Mucosa of descending colon (tissue), 3 donors: ENCODE measurements around the gene PXN. TPM values are rescaled to one million over a fixed set of nuclear protein-coding genes. Genes with fewer than 3 reads are reported as not detected.

ENCODE experiments used
- ATAC-seq: fragments of 200-7000 bp; cut with Tn5 transposase; one replicate; pipeline ENCODE4 v1.9.1; 2020; ENCODE audit warnings: mild to moderate bottlenecking, moderate library complexity
- DNase-seq, 3 donors: peaks; one replicate each; pipeline ENCODE4 v3.0.0-alpha.2; 2020
- H3K36me3 ChIP-seq: fragments of 200-600 bp; one replicate; pipeline ENCODE4 v1.8.0; 2021; ENCODE audit warnings: low read depth, mild to moderate bottlenecking
- H3K4me1 ChIP-seq: fragments of 200-600 bp; one replicate; pipeline ENCODE4 v1.8.0; 2021; ENCODE audit warnings: low read depth, mild to moderate bottlenecking
- H3K4me3 ChIP-seq: fragments of 200-600 bp; one replicate; pipeline ENCODE4 v1.8.0; 2021; ENCODE audit warnings: mild to moderate bottlenecking
- H3K9me3 ChIP-seq: fragments of 200-600 bp; one replicate; pipeline ENCODE4 v1.8.0; 2021; ENCODE audit warnings: mild to moderate bottlenecking
- intact Hi-C, 2 donors: fragments of 100-400 bp; cut with DNase I in 1 of 2; cut with micrococcal nuclease in 1 of 2; formaldehyde crosslinking; loops; one replicate each; pipeline versions ENCODE4 v1.11.0 to v1.11.1; 2022; cut with DNase I, micrococcal nuclease
- total RNA-seq, 3 donors: library from RNA; stranded (reverse); fragmentation: NEBNext Ultra II Directional in 2 of 3; extraction: Animal tissue kit (Norgen Biotek cat#: 25700) in 2 of 3; gene quantifications; one replicate each; pipeline versions ENCODE4 v1.2.1 to v1.2.4, GENCODE V29; 2021 to 2023
- TF ChIP-seq, protein P1 (sequence below): fragments of 200-600 bp; IDR thresholded peaks from one replicate; pipeline ENCODE4 v1.8.0; 2022; ENCODE audit warnings: antibody characterized with exemption, mild to moderate bottlenecking
- donor health status: DM: no; HTN: no; CAD: no; lungs with moderate emphysema.
- donor health status: DM: no; HTN: no; CAD: no.
- donor health status: DM: no; HTN: yes; CAD: no.

PXN gene
- total RNA-seq, 3 donors from 2014 or later, result 117 to 167 (median 146) TPM

DNA sequence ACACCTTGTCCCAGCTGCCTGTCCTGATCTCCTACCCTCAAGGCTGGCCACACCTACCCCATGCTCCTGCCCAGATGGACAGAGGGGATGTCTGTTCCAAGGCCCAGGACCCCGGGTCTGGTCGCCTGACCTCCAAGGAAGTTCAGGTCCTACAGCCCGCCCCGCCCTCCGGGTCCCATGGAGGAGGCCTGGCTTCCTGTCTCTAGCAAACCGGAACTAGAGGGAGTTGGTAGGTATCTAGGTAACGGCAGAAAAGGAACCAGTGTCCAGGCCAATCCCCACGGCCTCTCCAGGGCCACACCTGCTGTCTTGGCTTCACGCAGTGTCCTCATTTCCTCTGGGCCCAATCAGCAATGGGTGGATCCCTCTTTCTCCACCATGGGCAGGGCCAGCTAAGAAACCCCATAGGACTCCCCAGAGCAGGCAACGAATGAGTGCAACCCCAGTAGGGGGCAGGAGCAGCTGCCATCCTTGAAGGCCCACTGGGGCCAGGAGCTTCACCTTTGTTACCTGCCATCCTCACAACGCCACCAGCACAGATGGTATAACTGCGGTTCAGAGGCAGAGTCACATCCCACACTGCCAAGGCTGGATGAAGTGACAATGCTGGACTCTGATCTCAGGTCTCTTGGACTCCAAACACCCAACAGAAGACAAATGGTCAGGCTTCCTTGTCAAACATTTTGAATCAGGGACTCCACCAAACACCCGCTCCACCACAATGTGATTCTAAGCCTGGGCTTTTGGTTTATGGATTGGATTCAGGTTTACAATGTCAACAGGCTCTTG lies 39.5 kb downstream of the PXN start:
- ATAC-seq, result peak; percentile 70
- peak overlapping the region; percentile 13 for H3K4me3 ChIP-seq
- TF ChIP-seq, protein P1, sequence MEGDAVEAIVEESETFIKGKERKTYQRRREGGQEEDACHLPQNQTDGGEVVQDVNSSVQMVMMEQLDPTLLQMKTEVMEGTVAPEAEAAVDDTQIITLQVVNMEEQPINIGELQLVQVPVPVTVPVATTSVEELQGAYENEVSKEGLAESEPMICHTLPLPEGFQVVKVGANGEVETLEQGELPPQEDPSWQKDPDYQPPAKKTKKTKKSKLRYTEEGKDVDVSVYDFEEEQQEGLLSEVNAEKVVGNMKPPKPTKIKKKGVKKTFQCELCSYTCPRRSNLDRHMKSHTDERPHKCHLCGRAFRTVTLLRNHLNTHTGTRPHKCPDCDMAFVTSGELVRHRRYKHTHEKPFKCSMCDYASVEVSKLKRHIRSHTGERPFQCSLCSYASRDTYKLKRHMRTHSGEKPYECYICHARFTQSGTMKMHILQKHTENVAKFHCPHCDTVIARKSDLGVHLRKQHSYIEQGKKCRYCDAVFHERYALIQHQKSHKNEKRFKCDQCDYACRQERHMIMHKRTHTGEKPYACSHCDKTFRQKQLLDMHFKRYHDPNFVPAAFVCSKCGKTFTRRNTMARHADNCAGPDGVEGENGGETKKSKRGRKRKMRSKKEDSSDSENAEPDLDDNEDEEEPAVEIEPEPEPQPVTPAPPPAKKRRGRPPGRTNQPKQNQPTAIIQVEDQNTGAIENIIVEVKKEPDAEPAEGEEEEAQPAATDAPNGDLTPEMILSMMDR, result peak; percentile 16
- peaks cover 5% of the 10 kb centered on the region for H3K36me3 ChIP-seq
- DNase-seq, result peak; percentile 88 to 90 (median 88)
- H3K4me1 ChIP-seq, result peaks cover 50% of the 10 kb centered on the region
- no peaks in the 10 kb centered on the region for H3K9me3 ChIP-seq
- intact Hi-C loops, result loop anchor here in 1 of 2 donors (5.0 kb wide), 1 partner anchor 41 kb away; the partner anchor contains the start of gene PXN

DNA sequence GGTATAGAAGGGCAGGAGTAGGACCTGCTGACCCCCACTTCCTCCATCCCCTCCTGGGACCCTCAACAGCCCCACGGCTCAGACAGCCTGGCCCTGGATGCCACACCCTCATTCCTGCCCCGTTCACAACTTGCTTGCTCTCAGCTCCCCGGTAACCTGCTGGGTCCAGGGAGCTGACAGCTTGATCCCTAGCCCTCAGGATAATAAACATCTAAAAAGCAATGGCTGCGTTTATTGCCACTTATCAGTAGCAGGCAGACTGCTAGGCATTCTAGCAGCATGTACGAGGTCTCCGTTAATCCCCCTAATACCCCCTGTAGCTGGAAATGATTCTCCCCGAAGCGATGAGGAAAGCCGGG lies 40.4 kb downstream of the PXN start:
- TF ChIP-seq, protein P1, result no peak
- peak overlapping the region; percentile 13 for H3K4me3 ChIP-seq
- intact Hi-C loops, result loop anchor here in 1 of 2 donors (5.0 kb wide), 1 partner anchor 42 kb away; the partner anchor contains the start of gene PXN
- H3K36me3 ChIP-seq, result peaks cover 14% of the 10 kb centered on the region
- H3K4me1 ChIP-seq, result peaks cover 41% of the 10 kb centered on the region
- peak in 2 of 3 donors; percentile 41 to 59 for DNase-seq
- no peaks in the 10 kb centered on the region for H3K9me3 ChIP-seq
- ATAC-seq, result peak; percentile 27

DNA sequence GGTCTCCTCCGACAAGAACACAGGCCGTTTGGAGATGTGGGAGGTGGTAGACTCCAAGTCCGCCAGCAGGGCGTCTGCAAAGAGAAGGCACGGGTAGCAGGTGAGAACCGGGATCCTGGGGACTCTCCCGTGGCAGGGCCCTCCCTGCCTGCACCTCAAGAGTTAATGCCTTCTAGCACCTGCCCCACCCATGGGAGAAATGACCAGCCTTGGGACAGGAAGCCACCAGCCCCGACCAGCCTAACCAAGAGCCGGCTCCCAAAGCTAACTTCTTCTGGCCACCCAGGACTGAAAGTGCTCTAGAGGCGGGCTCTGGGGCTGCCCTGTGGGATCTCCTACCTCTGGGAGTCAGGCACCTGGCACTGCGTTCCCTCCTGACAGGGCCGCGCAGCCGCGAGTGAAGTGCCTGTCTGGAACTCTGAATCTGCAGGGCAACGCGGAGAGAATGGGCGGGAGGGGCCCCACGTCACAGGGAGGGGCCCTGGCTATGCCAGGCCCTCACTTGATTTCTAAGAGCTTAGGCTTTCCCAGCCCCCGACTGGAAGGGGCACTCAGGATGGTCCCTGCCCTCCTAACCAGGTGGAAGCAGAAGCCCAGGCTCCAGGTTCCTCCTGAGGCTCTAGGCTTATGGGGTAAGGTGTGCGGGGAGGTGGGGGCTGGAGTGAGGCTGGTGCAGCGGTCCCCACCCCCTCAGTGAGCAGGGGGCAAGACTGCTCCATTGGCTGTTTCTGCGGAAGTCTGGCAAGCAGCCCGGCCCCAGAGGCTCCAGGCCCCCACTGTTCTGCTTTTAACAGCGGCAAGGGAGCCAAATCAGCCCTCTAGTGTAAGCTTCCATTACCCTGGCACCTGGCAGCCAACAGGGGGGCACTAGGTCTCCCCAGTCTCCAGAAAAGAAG lies 41.0 kb downstream of the PXN start:
- TF ChIP-seq, protein P1, result no peak
- peaks cover 17% of the 10 kb centered on the region for H3K36me3 ChIP-seq
- intact Hi-C loops, result loop anchor here in 1 of 2 donors (5.0 kb wide), 1 partner anchor 43 kb away; the partner anchor contains the start of gene PXN

DNA sequence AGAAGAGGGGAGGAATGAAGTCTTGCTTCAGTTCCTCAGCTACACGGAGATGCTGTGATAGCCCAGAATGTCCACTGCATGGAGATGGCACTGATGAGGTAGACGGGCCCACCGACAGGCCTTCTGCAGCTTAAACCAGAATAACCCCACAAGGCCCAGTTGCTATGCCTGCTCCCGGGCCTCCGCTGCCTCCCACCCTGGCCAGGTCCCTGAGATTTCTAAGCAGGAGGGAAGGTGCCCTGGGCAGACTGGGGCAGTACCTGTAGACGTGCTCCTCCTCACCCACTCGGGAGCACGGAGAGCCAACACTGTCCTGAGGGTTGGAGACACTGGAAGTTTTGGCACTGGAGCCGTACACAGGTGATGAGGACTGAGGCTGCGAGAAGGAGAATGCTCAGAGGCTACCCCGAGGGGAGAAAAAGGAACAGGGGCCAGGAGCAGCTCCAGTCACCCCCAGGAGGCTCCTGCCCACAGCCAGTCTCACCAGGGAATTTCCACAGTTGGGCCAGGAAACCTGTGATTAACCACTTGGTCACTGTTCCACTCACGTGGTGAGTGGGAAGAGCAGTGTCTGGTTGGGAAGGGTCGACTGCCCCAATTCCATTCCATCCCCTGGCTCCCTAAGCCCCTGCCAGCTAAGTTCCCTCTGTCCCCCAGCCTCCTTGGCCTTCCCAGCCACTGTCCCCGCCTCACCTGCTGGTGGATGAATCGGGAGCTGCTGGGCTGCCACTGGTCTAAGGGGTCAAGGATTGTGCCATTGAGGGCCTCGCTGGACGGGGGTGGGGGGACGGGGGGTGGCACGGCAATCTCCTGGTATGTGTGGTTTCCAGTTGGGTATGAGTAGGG lies 41.8 kb downstream of the PXN start:
- peaks cover 26% of the 10 kb centered on the region for H3K4me1 ChIP-seq
- peak overlapping the region; percentile 13 for H3K4me3 ChIP-seq
- ATAC-seq (no peak), DNase-seq (no peak)
- H3K9me3 ChIP-seq, result no peaks in the 10 kb centered on the region
- peaks cover 17% of the 10 kb centered on the region for H3K36me3 ChIP-seq
- intact Hi-C loops, result no loop called here
- TF ChIP-seq, protein P1, result no peak

More for the DNA sequence above, 41.0 kb downstream of the PXN start:
- Histone ChIP-seq H3K4me3 (peak overlapping the region; percentile 13), H3K4me1 (peaks cover 35% of the 10 kb centered on the region), H3K9me3 (no peaks in the 10 kb centered on the region)
- ATAC-seq, result peak; percentile 69
- DNase-seq, result peak; percentile 86 to 90 (median 87)

DNA sequence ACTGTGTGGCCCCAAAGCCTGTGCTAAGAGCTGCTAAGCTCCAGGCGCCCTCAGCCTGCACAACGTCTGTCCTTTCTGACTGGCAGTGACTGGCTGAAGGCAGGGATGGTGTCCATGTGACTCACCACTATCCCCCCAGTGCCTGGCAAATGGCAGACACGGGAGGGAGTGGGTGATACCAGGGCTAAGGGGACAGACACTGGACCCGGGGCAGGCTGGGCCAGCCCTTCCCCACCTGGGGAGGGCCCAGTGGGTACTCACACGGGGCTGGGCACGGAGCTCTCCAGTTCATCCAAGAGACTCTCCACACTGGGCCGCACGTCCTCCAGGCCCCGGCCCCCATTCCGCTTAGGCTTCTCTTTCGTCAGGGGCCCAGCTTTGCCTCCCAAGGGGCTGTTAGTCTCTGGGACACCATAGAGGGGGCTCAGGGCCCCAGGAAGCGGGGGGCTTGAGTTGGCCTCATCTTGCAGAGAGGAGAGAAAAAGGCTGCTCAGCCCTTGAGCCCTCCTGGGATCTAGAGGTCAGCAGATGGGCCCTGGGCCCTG lies 43.2 kb downstream of the PXN start:
- no peak overlapping the region for H3K4me3 ChIP-seq
- no peak for DNase-seq
- ATAC-seq, result no peak
- H3K9me3 ChIP-seq, result no peaks in the 10 kb centered on the region
- intact Hi-C loops, result no loop called here
- TF ChIP-seq, protein P1, result no peak
- peaks cover 13% of the 10 kb centered on the region for H3K4me1 ChIP-seq
- H3K36me3 ChIP-seq, result peaks cover 24% of the 10 kb centered on the region
